Endodermal cell (in vitro differentiated cells): Measurements from ENCODE around the gene HSP90AB1. TPM values are rescaled to one million over a fixed set of nuclear protein-coding genes. Genes with fewer than 3 reads are reported as not detected.

ENCODE experiments used
- DNase-seq: peaks from one replicate; pipeline ENCODE4 v3.0.0-alpha.2; 2017
- H3K27ac ChIP-seq: 2 replicates; pipeline ENCODE4 v1.5.1; 2013; ENCODE audit warnings: mild to moderate bottlenecking, low read depth, low read length, moderate library complexity
- H3K27me3 ChIP-seq: 2 replicates; pipeline ENCODE4 v1.6.1; 2013; ENCODE audit warnings: mild to moderate bottlenecking, low read length, moderate library complexity; ENCODE audit not compliant: insufficient read depth, control insufficient read depth, poor library complexity, severe bottlenecking
- H3K36me3 ChIP-seq: 2 replicates; pipeline ENCODE4 v1.7.0; 2013; ENCODE audit warnings: mild to moderate bottlenecking, low read length, moderate library complexity; ENCODE audit not compliant: control insufficient read depth, insufficient read depth
- H3K4me1 ChIP-seq: one replicate; pipeline ENCODE4 v1.7.0; 2013; ENCODE audit warnings: low read length; ENCODE audit not compliant: control insufficient read depth, insufficient read depth
- H3K4me3 ChIP-seq: 2 replicates; pipeline ENCODE4 v1.5.1; 2013; ENCODE audit warnings: mild to moderate bottlenecking, low read length, moderate library complexity
- H3K9ac ChIP-seq: 2 replicates; pipeline ENCODE4 v1.6.1; 2013; ENCODE audit warnings: mild to moderate bottlenecking, low read length, moderate library complexity; ENCODE audit not compliant: poor library complexity, severe bottlenecking; ENCODE audit errors: extremely low read depth
- H3K9me3 ChIP-seq: 2 replicates; pipeline ENCODE4 v1.6.1; 2013; ENCODE audit warnings: mild to moderate bottlenecking, low read length, moderate library complexity; ENCODE audit not compliant: control insufficient read depth
- H3K27ac Mint-ChIP-seq: 2 replicates; pipeline ENCODE4 v1.8.0; 2020; ENCODE audit warnings: mixed read lengths
- H3K27me3 Mint-ChIP-seq: 2 replicates; pipeline ENCODE4 v1.8.0; 2021; ENCODE audit warnings: mild to moderate bottlenecking, mixed read lengths; ENCODE audit not compliant: insufficient read depth
- H3K36me3 Mint-ChIP-seq: 2 replicates; pipeline ENCODE4 v1.8.0; 2020; ENCODE audit warnings: low read depth, mixed read lengths
- H3K4me1 Mint-ChIP-seq: 2 replicates; pipeline ENCODE4 v1.8.0; 2020; ENCODE audit warnings: mixed read lengths
- H3K4me3 Mint-ChIP-seq: 2 replicates; pipeline ENCODE4 v1.8.0; 2020; ENCODE audit warnings: mild to moderate bottlenecking, moderate library complexity, mixed read lengths
- H3K9me3 Mint-ChIP-seq: 2 replicates; pipeline ENCODE4 v1.8.0; 2020; ENCODE audit warnings: mild to moderate bottlenecking, mixed read lengths
- WGBS, 2 experiments: methylation state at CpG; one replicate each; pipeline versions ENCODE4 v1.1.5 to v1.1.7; 2013; ENCODE audit warnings: missing lambda C conversion rate in 2 of 2, mixed read lengths in 1 of 2; ENCODE audit not compliant: insufficient coverage in 1 of 2, insufficient read length in 1 of 2; 5-methylcytosine and 5-hydroxymethylcytosine counted together
- long read RNA-seq, 4 experiments: library from polyadenylated mRNA in 2 of 4; library from RNA in 1 of 4; library from capped mRNA in 1 of 4; stranded (forward) in 3 of 4; unstranded in 1 of 4; transcript quantifications; one replicate each; pipeline ENCODE4 v2.0.0, GENCODE V29; 2020 to 2021; ENCODE audit warnings: inconsistent platforms in 1 of 4
- polyA plus RNA-seq, 2 experiments: library from polyadenylated mRNA; stranded (reverse); fragments of 50-300 nt; gene quantifications; one replicate each; pipeline ENCODE4 v1.2.3, GENCODE V29; 2013
- total RNA-seq, 2 donors: library from RNA; stranded (reverse); fragmentation: NEBNext Ultra II Directional in 1 of 2; extraction: Animal tissue kit (Norgen Biotek cat#: 25700) in 1 of 2; gene quantifications; 2 replicates in 1 of 2; 3 replicates in 1 of 2; pipeline ENCODE4 v1.2.1, GENCODE V29; 2021
- TF ChIP-seq, protein P1 (sequence below): fragments of 200-600 bp; sonication (generic); conservative IDR thresholded peaks from 2 replicates; pipeline ENCODE4 v1.5.0; 2021; ENCODE audit warnings: antibody characterized with exemption, mild to moderate bottlenecking

HSP90AB1 gene
- total RNA-seq, result 1,000 to 10,000 TPM; 1,356 to 1,422 TPM
- polyA plus RNA-seq (2013, experiment 1 of 2), result 1,137 TPM
- polyA plus RNA-seq (2013, experiment 2 of 2), result 1,046 TPM
- long read RNA-seq, experiment 1, transcript HSP90AB1-203 (12 exons, 2,572 nt), result major isoform, 137 of 792 reads
- long read RNA-seq, experiment 1, partial matches to known transcripts, result 611 of 792 reads
- long read RNA-seq, experiment 1, other reads (novel, unspliced or antisense), result 41 of 792 reads
- long read RNA-seq, experiment 2, transcript HSP90AB1-201 (12 exons, 2,582 nt), result minor isoform, 15 of 2,530 reads
- long read RNA-seq, experiment 2, transcript HSP90AB1-203 (12 exons, 2,572 nt), result major isoform, 2,226 of 2,530 reads
- long read RNA-seq, experiment 2, partial matches to known transcripts, result 241 of 2,530 reads
- long read RNA-seq, experiment 2, other reads (novel, unspliced or antisense), result 44 of 2,530 reads
- long read RNA-seq, experiment 3, transcript HSP90AB1-203 (12 exons, 2,572 nt), result major isoform, 12,867 of 14,053 reads
- long read RNA-seq, experiment 3, transcript HSP90AB1-202 (12 exons, 2,674 nt), result minor isoform, 7 of 14,053 reads
- long read RNA-seq, experiment 3, transcript HSP90AB1-201 (12 exons, 2,582 nt), result minor isoform, 46 of 14,053 reads
- long read RNA-seq, experiment 3, partial matches to known transcripts, result 969 of 14,053 reads
- long read RNA-seq, experiment 3, other reads (novel, unspliced or antisense), result 164 of 14,053 reads
- long read RNA-seq, experiment 4, transcript HSP90AB1-203 (12 exons, 2,572 nt), result major isoform, 844 of 1,621 reads
- long read RNA-seq, experiment 4, partial matches to known transcripts, result 763 of 1,621 reads
- long read RNA-seq, experiment 4, other reads (novel, unspliced or antisense), result 11 of 1,621 reads

DNA sequence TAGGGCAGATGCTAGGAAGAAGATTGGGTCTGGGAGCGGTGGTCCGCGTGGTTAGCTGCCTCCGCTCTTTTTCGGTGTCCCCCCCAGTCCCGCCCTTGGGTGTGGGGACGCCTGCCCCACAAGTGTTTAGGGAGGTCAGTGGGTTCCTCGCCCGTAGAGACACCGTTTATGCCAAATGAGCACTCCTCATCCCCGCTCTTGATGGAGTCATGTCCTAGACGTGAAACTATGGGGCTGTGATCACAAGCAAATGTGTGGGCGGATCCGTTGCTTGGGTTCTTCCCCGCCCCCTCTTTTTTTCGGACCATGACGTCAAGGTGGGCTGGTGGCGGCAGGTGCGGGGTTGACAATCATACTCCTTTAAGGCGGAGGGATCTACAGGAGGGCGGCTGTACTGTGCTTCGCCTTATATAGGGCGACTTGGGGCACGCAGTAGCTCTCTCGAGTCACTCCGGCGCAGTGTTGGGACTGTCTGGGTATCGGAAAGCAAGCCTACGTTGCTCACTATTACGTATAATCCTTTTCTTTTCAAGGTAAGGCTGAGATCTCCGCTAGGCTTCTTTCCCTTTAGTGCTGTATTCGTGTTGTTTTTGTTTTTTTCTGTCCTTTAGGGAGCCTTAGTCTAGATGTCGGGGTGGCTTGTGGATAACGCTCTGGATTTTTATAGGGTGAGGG, at the start of gene HSP90AB1:
TSS of gene HSP90AB1 (plus strand) at position 439 of the 675 bp plus-strand sequence. CDS start 1,529 bp downstream, outside the sequence.
- Histone ChIP-seq H3K9ac (peak within 1 kb of the TSS; percentile 100), H3K27me3 (no peaks in the 10 kb centered on the region), H3K27ac (peak within 1 kb of the TSS; percentile 95), H3K9me3 (no peaks in the 10 kb centered on the region), H3K36me3 (peaks cover 40% of the 10 kb centered on the region), H3K4me1 (no peaks in the 10 kb centered on the region), H3K4me3 (peak within 1 kb of the TSS; percentile 100)
- WGBS, 2 experiments, result 0% methylated on average over 22 to 34 of the region's 34 CpGs
- peak within 1 kb of the TSS; percentile 99 for H3K27ac Mint-ChIP-seq
- H3K9me3 Mint-ChIP-seq, result peaks cover 2% of the 10 kb centered on the region
- peaks cover 30% of the 10 kb centered on the region for H3K4me1 Mint-ChIP-seq
- H3K4me3 Mint-ChIP-seq, result peak within 1 kb of the TSS; percentile 98
- peak; percentile 98 for DNase-seq
- H3K27me3 Mint-ChIP-seq, result no peaks in the 10 kb centered on the region
- H3K36me3 Mint-ChIP-seq, result peaks cover 44% of the 10 kb centered on the region
- TF ChIP-seq, protein P1, sequence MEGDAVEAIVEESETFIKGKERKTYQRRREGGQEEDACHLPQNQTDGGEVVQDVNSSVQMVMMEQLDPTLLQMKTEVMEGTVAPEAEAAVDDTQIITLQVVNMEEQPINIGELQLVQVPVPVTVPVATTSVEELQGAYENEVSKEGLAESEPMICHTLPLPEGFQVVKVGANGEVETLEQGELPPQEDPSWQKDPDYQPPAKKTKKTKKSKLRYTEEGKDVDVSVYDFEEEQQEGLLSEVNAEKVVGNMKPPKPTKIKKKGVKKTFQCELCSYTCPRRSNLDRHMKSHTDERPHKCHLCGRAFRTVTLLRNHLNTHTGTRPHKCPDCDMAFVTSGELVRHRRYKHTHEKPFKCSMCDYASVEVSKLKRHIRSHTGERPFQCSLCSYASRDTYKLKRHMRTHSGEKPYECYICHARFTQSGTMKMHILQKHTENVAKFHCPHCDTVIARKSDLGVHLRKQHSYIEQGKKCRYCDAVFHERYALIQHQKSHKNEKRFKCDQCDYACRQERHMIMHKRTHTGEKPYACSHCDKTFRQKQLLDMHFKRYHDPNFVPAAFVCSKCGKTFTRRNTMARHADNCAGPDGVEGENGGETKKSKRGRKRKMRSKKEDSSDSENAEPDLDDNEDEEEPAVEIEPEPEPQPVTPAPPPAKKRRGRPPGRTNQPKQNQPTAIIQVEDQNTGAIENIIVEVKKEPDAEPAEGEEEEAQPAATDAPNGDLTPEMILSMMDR, result no peak

DNA sequence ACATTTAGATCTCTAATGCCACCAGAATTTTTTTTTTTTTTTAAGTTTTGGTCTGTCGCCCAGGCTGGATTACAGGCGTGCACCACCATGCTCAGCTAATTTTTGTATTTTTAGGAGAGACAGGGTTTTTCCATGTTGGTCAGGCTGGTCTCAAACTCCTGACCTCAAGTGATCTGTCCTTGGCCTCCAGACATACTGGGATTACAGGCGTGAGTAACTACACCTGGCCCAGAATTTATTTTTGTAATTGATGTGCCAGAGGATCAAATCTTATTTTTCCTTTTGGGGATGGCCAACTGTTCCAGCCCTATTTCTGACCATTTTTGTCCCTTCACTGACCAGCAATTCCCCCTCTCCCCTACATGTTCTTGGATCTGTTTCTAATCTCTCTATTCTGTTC, 48.2 kb upstream of the HSP90AB1 start:
- Mint-ChIP-seq H3K27ac (peak overlapping the region; percentile 1), H3K36me3 (no peaks in the 10 kb centered on the region), H3K9me3 (no peaks in the 10 kb centered on the region), H3K4me1 (peaks cover 31% of the 10 kb centered on the region), H3K4me3 (no peak overlapping the region), H3K27me3 (no peaks in the 10 kb centered on the region)
- no peak for DNase-seq
- no peak overlapping the region for H3K27ac ChIP-seq
- H3K9me3 ChIP-seq, result no peaks in the 10 kb centered on the region
- H3K4me3 ChIP-seq, result no peak overlapping the region
- H3K27me3 ChIP-seq, result no peaks in the 10 kb centered on the region
- H3K9ac ChIP-seq, result no peak overlapping the region
- H3K4me1 ChIP-seq, result peaks cover 22% of the 10 kb centered on the region
- no peaks in the 10 kb centered on the region for H3K36me3 ChIP-seq
- TF ChIP-seq, protein P1, result no peak
- WGBS, 2 experiments, result 93 to 97% methylated on average over 2 to 3 of the region's 3 CpGs

DNA sequence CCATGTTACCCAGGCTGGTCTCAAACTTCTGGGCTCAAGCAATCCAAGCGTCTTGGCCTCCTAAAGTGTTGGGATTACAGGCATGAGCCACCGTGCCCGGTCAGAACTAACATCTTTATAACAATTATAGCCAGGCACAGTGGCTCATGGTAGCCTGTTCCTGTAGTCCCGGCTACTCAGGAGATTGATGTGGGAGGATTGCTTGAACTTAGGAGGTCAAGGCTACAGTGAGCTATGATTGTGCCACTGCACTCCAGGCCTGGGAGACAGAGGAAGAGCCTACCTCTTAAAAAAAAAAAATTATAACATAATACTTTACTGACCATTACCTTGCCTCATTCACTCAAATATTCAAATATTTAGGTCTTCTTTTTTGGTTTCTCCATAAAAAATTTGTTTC, 47.0 kb upstream of the HSP90AB1 start:
- Mint-ChIP-seq H3K4me1 (peaks cover 40% of the 10 kb centered on the region), H3K27me3 (no peaks in the 10 kb centered on the region), H3K4me3 (no peak overlapping the region), H3K27ac (no peak overlapping the region), H3K9me3 (no peaks in the 10 kb centered on the region), H3K36me3 (no peaks in the 10 kb centered on the region)
- H3K9ac ChIP-seq, result no peak overlapping the region
- WGBS, 2 experiments, result 90 to 93% methylated on average over 2 to 4 of the region's 4 CpGs
- H3K9me3 ChIP-seq, result no peaks in the 10 kb centered on the region
- H3K4me3 ChIP-seq, result no peak overlapping the region
- H3K27me3 ChIP-seq, result no peaks in the 10 kb centered on the region
- no peaks in the 10 kb centered on the region for H3K36me3 ChIP-seq
- peaks cover 22% of the 10 kb centered on the region for H3K4me1 ChIP-seq
- no peak overlapping the region for H3K27ac ChIP-seq
- DNase-seq, result no peak
- TF ChIP-seq, protein P1, result no peak
